Stimulated activated naive CD4-positive, alpha-beta T cell treated with Interleukin-2 at 50 U/mL for 16 hours (primary cell): ENCODE results near the gene NUDT14.
A peak's percentile ranks its signal among the peaks of the same experiment; 100 is the strongest.

Source experiments
- DNase-seq: peaks from one replicate; lab custom pipeline; 2025; lab: John Stamatoyannopoulos, UW

Gene NUDT14

GRCh38 chr14:105180592-105181548, at the start of gene NUDT14:
NUDT14 (minus strand) TSS chr14:105181312; CDS start chr14:105181209, 103 bp downstream.
- peak; percentile 70 for DNase-seq

GRCh38 chr14:105229099-105229655, 48.1 kb upstream of the NUDT14 start:
- DNase-seq = no peak

GRCh38 chr14:105228562-105228961, 47.5 kb upstream of the NUDT14 start:
- no peak for DNase-seq

GRCh38 chr14:105227346-105227745, 46.2 kb upstream of the NUDT14 start:
- no peak for DNase-seq

- no peak for DNase-seq
Measured at GRCh38 chr14:105226198-105226597, 45.1 kb upstream of the NUDT14 start.

- no peak for DNase-seq
Measured at GRCh38 chr14:105224845-105225570, 43.9 kb upstream of the NUDT14 start.

- DNase-seq = no peak
Measured at GRCh38 chr14:105223770-105224544, 42.8 kb upstream of the NUDT14 start.

- DNase-seq = no peak
Measured at GRCh38 chr14:105223260-105223659, 42.1 kb upstream of the NUDT14 start.

GRCh38 chr14:105221598-105222178, 40.6 kb upstream of the NUDT14 start:
- DNase-seq = no peak

- no peak for DNase-seq
Measured at GRCh38 chr14:105220699-105221597, 39.8 kb upstream of the NUDT14 start.

- no peak for DNase-seq
Measured at GRCh38 chr14:105219753-105220152, 38.6 kb upstream of the NUDT14 start.

- DNase-seq = no peak
Measured at GRCh38 chr14:105219043-105219612, 38.0 kb upstream of the NUDT14 start.

- DNase-seq = no peak
Measured at GRCh38 chr14:105218611-105219010, 37.5 kb upstream of the NUDT14 start.

GRCh38 chr14:105217774-105218173, 36.7 kb upstream of the NUDT14 start:
- DNase-seq = no peak

GRCh38 chr14:105216490-105217247, 35.6 kb upstream of the NUDT14 start:
- no peak for DNase-seq

- DNase-seq = no peak
Measured at GRCh38 chr14:105215602-105216001, 34.5 kb upstream of the NUDT14 start.

- DNase-seq = no peak
Measured at GRCh38 chr14:105214324-105214915, 33.3 kb upstream of the NUDT14 start.

- no peak for DNase-seq
Measured at GRCh38 chr14:105213361-105213760, 32.2 kb upstream of the NUDT14 start.
